CD4-positive, alpha-beta memory T cell (primary cell): ENCODE results near the gene ZSCAN2. TPM values are rescaled to one million over a fixed set of nuclear protein-coding genes. Genes with fewer than 3 reads are reported as not detected.

ENCODE experiments used
- CTCF ChIA-PET: fragments of 350-600 bp; sonication (Branson Sonifier 250); formaldehyde crosslinking; loops from one replicate; lab custom pipeline; 2021; ENCODE audit warnings: inconsistent platforms; ENCODE audit not compliant: partially characterized antibody; lab: Charles Lee
- POLR2A ChIA-PET: fragments of 350-600 bp; sonication (Branson Sonifier 250); formaldehyde crosslinking; loops from one replicate; lab custom pipeline; 2021; ENCODE audit not compliant: partially characterized antibody; lab: Charles Lee
- DNase-seq, 5 donors: peaks; one replicate each; pipeline versions ENCODE4 v3.0.0 to v3.0.0-alpha.2; 2020 to 2022; ENCODE audit warnings: mixed read lengths in 1 of 5
- H3K27ac ChIP-seq: one replicate; pipeline ENCODE4 v1.7.0; 2013; ENCODE audit warnings: low read depth, low read length
- H3K27me3 ChIP-seq: 2 replicates; pipeline ENCODE4 v1.7.0; 2013; ENCODE audit warnings: mild to moderate bottlenecking, low read length, moderate library complexity; ENCODE audit not compliant: insufficient read depth
- H3K36me3 ChIP-seq: 2 replicates; pipeline ENCODE4 v1.7.0; 2013; ENCODE audit warnings: mild to moderate bottlenecking, low read length, moderate library complexity; ENCODE audit not compliant: insufficient read depth
- H3K4me1 ChIP-seq: 2 replicates; pipeline ENCODE4 v1.7.0; 2013; ENCODE audit warnings: mild to moderate bottlenecking, low read length, moderate library complexity; ENCODE audit not compliant: insufficient read depth
- H3K4me3 ChIP-seq, 2 donors: one replicate each; pipeline ENCODE4 v1.7.0; 2013; ENCODE audit warnings: low read length in 2 of 2, mild to moderate bottlenecking in 1 of 2
- H3K9me3 ChIP-seq, 2 donors: one replicate each; pipeline ENCODE4 v1.7.0; 2013; ENCODE audit warnings: low read length in 2 of 2, control low read depth in 1 of 2; ENCODE audit not compliant: control insufficient read depth in 1 of 2
- H3K27ac Mint-ChIP-seq, 7 donors: one replicate each; pipeline ENCODE4 v1.8.0; 2020 to 2021; ENCODE audit warnings: mixed read lengths in 7 of 7, mild to moderate bottlenecking in 6 of 7, inconsistent platforms in 3 of 7, moderate library complexity in 3 of 7
- H3K27me3 Mint-ChIP-seq, 2 donors: one replicate each; pipeline ENCODE4 v1.8.0; 2020 to 2021; ENCODE audit warnings: mixed read lengths in 2 of 2
- H3K36me3 Mint-ChIP-seq, 2 donors: one replicate each; pipeline ENCODE4 v1.8.0; 2020 to 2021; ENCODE audit warnings: mixed read lengths in 2 of 2, inconsistent platforms in 1 of 2, mild to moderate bottlenecking in 1 of 2
- H3K4me1 Mint-ChIP-seq, 4 donors: one replicate each; pipeline ENCODE4 v1.8.0; 2020 to 2021; ENCODE audit warnings: mixed read lengths in 4 of 4, mild to moderate bottlenecking in 1 of 4
- H3K4me3 Mint-ChIP-seq, 8 donors: one replicate each; pipeline ENCODE4 v1.8.0; 2020 to 2021; ENCODE audit warnings: mixed read lengths in 8 of 8, mild to moderate bottlenecking in 7 of 8, moderate library complexity in 6 of 8, inconsistent platforms in 3 of 8
- H3K9me3 Mint-ChIP-seq, 8 donors: one replicate each; pipeline ENCODE4 v1.8.0; 2020 to 2021; ENCODE audit warnings: mixed read lengths in 8 of 8, mild to moderate bottlenecking in 5 of 8, inconsistent platforms in 3 of 8, moderate library complexity in 1 of 8
- intact Hi-C: fragments of 100-400 bp; cut with micrococcal nuclease; formaldehyde crosslinking; loops from one replicate; pipeline ENCODE4 v1.15.1; 2023
- polyA plus RNA-seq, 2 donors: library from polyadenylated mRNA; unstranded; fragments of 300-500 nt; fragmentation: Illumina TruSeq; gene quantifications; one replicate each; pipeline ENCODE4 v1.2.3, GENCODE V29; 2021
- total RNA-seq, 2 experiments: library from RNA; stranded (reverse); gene quantifications; one replicate each; pipeline ENCODE4 v1.2.3, GENCODE V29; 2021

ZSCAN2 gene
- total and polyA plus RNA-seq, 4 experiments from 2014 or later: 3.3 to 14.1 (median 7.9) TPM

DNA sequence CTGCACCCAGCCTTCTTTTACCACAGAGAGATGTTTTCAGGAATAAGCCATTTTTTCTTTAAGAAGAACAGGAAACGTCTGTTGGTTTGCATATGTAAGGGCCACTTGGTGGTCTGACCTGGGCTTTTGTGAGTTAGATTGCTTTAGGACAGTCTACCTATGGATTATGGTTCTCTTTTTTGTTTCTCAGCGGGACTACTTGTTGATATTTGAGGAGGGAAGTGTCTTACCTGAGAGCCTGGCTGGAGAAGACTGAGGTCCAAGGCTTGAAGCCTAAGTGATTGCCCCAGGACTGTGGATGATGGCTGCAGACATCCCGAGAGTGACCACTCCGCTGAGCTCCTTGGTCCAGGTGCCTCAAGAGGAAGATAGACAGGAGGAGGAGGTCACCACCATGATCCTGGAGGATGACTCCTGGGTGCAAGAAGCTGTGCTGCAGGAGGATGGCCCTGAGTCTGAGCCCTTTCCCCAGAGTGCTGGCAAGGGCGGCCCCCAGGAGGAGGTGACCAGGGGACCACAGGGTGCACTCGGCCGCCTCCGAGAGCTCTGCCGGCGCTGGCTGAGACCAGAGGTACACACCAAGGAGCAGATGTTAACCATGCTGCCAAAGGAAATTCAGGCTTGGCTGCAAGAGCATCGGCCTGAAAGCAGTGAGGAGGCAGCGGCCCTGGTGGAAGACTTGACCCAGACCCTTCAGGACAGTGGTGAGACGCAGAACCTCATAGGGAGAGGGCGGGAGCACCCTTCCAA, 3.0 kb downstream of the ZSCAN2 start:
- H3K4me1 ChIP-seq: peaks cover 37% of the 10 kb centered on the region
- Mint-ChIP-seq H3K4me1 (peaks cover 35 to 77% (median 49%) of the 10 kb centered on the region in 4 donors), H3K27me3 (no peaks in the 10 kb centered on the region), H3K27ac (peak overlapping the region in 4 of 7 donors; percentile 23 to 74 (median 58)), H3K36me3 (peaks cover 26 to 50% of the 10 kb centered on the region in 2 donors), H3K4me3 (peak overlapping the region in 7 of 8 donors; percentile 15 to 79 (median 64)), H3K9me3 (no peaks in the 10 kb centered on the region)
- no peaks in the 10 kb centered on the region for H3K36me3 ChIP-seq
- no peak for DNase-seq
- ChIA-PET POLR2A (no interaction called here), CTCF (interaction anchor here (1.1 to 1.5 kb wide), 2 partner anchors 17 to 52 kb away, joined by 3 to 4 read pairs; no protein-coding TSS in a partner anchor)
- H3K9me3 ChIP-seq: no peaks in the 10 kb centered on the region
- H3K27me3 ChIP-seq: no peaks in the 10 kb centered on the region
- intact Hi-C loops: no loop called here
- H3K4me3 ChIP-seq: no peak overlapping the region
- no peak overlapping the region for H3K27ac ChIP-seq

DNA sequence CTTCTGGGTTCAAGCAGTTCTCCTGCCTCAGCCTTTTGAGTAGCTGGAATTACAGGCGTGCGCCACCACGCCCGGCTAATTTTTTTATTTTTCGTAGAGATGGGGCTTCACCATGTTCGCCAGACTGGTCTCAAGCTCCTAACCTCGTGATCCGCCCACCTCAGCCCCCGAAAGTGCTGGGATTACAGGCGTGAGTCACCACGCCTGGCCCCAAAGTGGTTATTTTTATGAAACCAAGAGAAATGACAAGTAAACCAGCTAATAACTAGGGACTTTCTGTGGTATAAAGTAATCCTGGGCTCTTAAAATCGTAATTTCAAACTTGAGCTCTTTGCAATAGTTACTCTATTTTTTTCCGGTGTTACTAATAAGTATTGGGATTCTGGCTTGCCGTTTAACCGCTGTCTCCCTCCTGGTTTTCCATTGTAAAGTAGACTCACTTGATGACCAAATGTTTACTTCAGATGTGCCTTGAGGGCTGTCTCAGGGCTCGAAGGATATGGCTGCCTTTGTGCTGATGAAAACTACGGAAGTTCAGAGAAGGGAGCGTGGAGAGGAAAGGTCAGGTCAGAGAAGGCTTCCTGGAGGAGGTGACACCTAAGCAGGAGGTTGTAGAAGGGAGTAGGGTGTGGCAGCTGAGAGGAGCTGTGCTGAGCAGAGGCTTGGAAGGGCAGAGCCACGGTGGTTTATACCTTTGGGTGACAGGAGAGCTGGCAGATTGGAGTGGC, 4.2 kb downstream of the ZSCAN2 start:
- peak overlapping the region; percentile 23 to 80 (median 60) for H3K4me3 Mint-ChIP-seq
- H3K27ac Mint-ChIP-seq: peak overlapping the region; percentile 23 to 93 (median 72)
- CTCF ChIA-PET: interaction anchor here (0.7 to 1.6 kb wide), 7 partner anchors 16 to 952 kb away, joined by 3 to 5 read pairs (median 4); partner anchors contain the start of gene WDR73
- Histone ChIP-seq H3K4me3 (no peak overlapping the region), H3K9me3 (no peaks in the 10 kb centered on the region), H3K27me3 (no peaks in the 10 kb centered on the region), H3K27ac (peak overlapping the region; percentile 17), H3K4me1 (peaks cover 25% of the 10 kb centered on the region), H3K36me3 (no peaks in the 10 kb centered on the region)
- peaks cover 32 to 65% (median 40%) of the 10 kb centered on the region in 4 donors for H3K4me1 Mint-ChIP-seq
- POLR2A ChIA-PET: interaction anchor here (1.0 to 1.6 kb wide), 4 partner anchors 9 to 111 kb away, joined by 4 to 7 read pairs (median 4); partner anchors contain the start of gene SEC11A
- H3K9me3 Mint-ChIP-seq: no peaks in the 10 kb centered on the region
- peaks cover 35 to 60% of the 10 kb centered on the region in 2 donors for H3K36me3 Mint-ChIP-seq
- H3K27me3 Mint-ChIP-seq: no peaks in the 10 kb centered on the region
- peak in 1 of 5 donors; percentile 47 for DNase-seq
- intact Hi-C loops: loop anchor here (1.0 kb wide), 1 partner anchor 26 kb away; no protein-coding TSS in a partner anchor

DNA sequence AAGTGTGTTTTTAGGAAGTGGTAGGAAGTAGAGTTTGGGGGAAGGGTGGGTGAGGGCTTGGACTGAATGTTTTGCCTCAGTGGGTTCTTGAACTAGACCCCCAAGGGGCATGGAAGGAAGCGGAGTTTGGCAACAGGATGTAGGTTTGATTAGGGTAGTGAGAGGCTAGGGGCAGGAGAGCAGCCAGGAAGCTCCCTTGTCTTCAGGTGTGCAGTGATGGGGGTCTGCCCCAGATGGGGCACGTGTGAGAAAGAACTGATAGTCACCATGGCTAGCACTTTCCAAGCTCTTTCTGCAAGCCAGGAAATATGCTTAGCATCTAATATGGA, 4.7 kb downstream of the ZSCAN2 start:
- Histone ChIP-seq H3K27ac (peak overlapping the region; percentile 17), H3K27me3 (no peaks in the 10 kb centered on the region), H3K4me3 (no peak overlapping the region), H3K4me1 (peaks cover 25% of the 10 kb centered on the region), H3K36me3 (no peaks in the 10 kb centered on the region), H3K9me3 (no peaks in the 10 kb centered on the region)
- DNase-seq: no peak
- Mint-ChIP-seq H3K27ac (peak overlapping the region in 5 of 7 donors; percentile 23 to 88 (median 72)), H3K27me3 (no peaks in the 10 kb centered on the region), H3K9me3 (no peaks in the 10 kb centered on the region), H3K4me1 (peaks cover 31 to 61% (median 36%) of the 10 kb centered on the region in 4 donors), H3K36me3 (peaks cover 35 to 57% of the 10 kb centered on the region in 2 donors), H3K4me3 (peak overlapping the region in 7 of 8 donors; percentile 23 to 80 (median 61))
- ChIA-PET POLR2A (interaction anchor here (1.0 to 1.6 kb wide), 4 partner anchors 9 to 111 kb away, joined by 4 to 7 read pairs (median 4); partner anchors contain the start of gene SEC11A), CTCF (interaction anchor here (1.1 to 1.6 kb wide), 4 partner anchors 19 to 48 kb away, joined by 3 to 5 read pairs (median 4); partner anchors contain the start of gene WDR73)
- intact Hi-C loops: loop anchor here (1.0 kb wide), 1 partner anchor 26 kb away; no protein-coding TSS in a partner anchor

DNA sequence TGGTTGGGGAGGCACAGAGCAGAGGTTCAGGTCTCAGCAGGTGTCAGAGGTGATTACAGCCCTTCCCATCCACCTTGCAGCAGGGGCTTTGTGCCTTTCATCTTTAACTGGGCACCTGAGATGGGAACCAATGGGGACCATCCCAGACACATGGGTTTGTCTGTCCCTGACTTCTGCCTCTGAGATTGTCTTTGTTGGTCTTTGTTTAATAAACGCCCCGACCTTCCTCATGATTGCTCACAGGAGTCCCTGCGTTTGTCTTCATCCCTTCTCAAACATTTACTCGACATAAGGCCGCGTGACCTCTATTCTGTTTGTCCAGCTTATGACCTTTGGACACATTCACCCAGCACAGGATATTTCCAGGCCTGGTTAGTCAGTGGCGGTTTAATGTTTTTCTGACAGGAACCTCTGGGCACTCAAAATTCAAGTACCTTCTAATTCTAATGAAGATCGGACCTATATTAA, 5.9 kb downstream of the ZSCAN2 start:
- H3K9me3 ChIP-seq: no peaks in the 10 kb centered on the region
- ChIA-PET POLR2A (no interaction called here), CTCF (interaction anchor here (1.2 to 1.4 kb wide), 2 partner anchors 8 to 21 kb away, joined by 4 to 7 read pairs; no protein-coding TSS in a partner anchor)
- H3K36me3 ChIP-seq: no peaks in the 10 kb centered on the region
- no peak overlapping the region for H3K4me3 ChIP-seq
- no peak overlapping the region for H3K4me3 Mint-ChIP-seq
- intact Hi-C loops: no loop called here
- no peaks in the 10 kb centered on the region for H3K27me3 Mint-ChIP-seq
- H3K4me1 ChIP-seq: peaks cover 20% of the 10 kb centered on the region
- no peak overlapping the region for H3K27ac Mint-ChIP-seq
- H3K9me3 Mint-ChIP-seq: no peaks in the 10 kb centered on the region
- DNase-seq: no peak
- peaks cover 28 to 51% (median 34%) of the 10 kb centered on the region in 4 donors for H3K4me1 Mint-ChIP-seq
- no peaks in the 10 kb centered on the region for H3K27me3 ChIP-seq
- peaks cover 36 to 53% of the 10 kb centered on the region in 2 donors for H3K36me3 Mint-ChIP-seq
- no peak overlapping the region for H3K27ac ChIP-seq

DNA sequence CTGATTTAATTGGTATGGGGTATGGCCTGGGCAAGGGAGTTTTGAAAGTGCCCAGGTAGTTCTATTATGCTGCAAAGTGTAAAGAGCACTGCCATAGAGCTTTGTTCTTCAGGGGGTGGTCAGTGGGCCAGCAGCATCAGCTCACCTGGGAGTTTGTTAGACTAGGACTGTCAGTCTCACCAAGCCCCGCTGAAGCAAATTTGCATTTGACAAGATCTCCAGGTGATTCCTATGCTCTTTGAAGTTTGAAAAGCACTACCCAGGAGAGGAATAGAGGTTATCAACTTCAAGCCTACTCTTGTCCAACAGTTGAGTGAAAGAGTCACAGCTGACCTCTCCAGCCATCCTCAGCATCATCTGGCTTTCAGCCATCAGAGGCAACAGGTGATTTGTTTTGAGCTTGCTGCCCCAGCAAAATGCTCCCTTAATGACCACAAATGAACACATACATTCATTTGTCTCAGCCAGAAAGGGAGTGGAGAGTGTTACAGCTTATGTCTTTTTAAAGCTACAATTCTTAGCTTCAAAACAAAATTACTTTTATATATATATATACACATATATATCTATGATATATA, 8.0 kb downstream of the ZSCAN2 start:
- H3K27ac Mint-ChIP-seq: peak overlapping the region in 1 of 7 donors; percentile 27
- POLR2A ChIA-PET: interaction anchor here (1.9 kb wide), 1 partner anchor 22 kb away, joined by 4 read pairs; no protein-coding TSS in a partner anchor
- Histone ChIP-seq H3K27me3 (no peaks in the 10 kb centered on the region), H3K4me3 (no peak overlapping the region), H3K4me1 (peaks cover 19% of the 10 kb centered on the region), H3K36me3 (no peaks in the 10 kb centered on the region), H3K9me3 (no peaks in the 10 kb centered on the region), H3K27ac (no peak overlapping the region)
- no peaks in the 10 kb centered on the region for H3K27me3 Mint-ChIP-seq
- intact Hi-C loops: no loop called here
- peaks cover 40 to 55% of the 10 kb centered on the region in 2 donors for H3K36me3 Mint-ChIP-seq
- no peak for DNase-seq
- peaks cover 22 to 40% (median 23%) of the 10 kb centered on the region in 4 donors for H3K4me1 Mint-ChIP-seq
- CTCF ChIA-PET: interaction anchor here (1.4 to 1.6 kb wide), 2 partner anchors 15 to 22 kb away, joined by 3 to 4 read pairs; no protein-coding TSS in a partner anchor
- H3K9me3 Mint-ChIP-seq: no peaks in the 10 kb centered on the region
- H3K4me3 Mint-ChIP-seq: no peak overlapping the region

DNA sequence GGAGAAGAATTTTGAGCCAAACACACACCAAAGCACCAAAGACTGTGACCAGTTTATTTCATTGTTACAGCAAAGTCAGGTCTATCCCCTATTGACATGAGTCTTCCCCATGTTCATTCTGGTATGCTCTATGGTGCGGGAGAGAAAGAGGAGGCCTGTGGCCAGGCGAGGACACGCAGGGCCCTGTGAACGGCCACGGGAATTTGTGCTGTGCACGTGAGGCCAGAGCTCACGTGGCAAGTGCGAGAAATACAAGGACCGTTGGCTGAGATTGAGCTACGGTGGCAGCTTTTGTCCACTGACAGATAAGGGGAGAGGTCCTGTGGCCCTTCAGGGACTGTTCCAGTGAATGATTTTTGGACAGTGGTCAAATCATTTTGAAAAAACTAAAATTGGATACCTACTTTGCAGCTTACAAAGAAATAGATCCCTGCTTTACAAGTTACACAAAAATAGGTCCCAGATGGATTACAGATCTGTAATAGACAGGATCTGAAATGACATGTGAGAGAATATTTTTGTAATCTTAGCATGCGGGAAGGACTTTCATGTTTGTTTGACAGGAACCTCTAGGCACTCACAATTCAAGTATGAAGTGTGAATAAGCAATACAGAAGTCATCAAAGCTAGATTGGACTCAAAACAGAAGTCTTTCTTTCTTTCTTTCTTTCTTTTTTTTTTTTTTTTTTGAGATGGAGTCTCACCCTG, 9.2 kb downstream of the ZSCAN2 start:
- no peaks in the 10 kb centered on the region for H3K27me3 ChIP-seq
- CTCF ChIA-PET: interaction anchor here (1.4 to 1.6 kb wide), 2 partner anchors 16 to 21 kb away, joined by 3 to 4 read pairs; no protein-coding TSS in a partner anchor
- Mint-ChIP-seq H3K4me3 (no peak overlapping the region), H3K36me3 (peaks cover 34 to 49% of the 10 kb centered on the region in 2 donors), H3K4me1 (peaks cover 16 to 28% (median 18%) of the 10 kb centered on the region in 4 donors), H3K9me3 (no peaks in the 10 kb centered on the region), H3K27me3 (no peaks in the 10 kb centered on the region), H3K27ac (peak overlapping the region in 2 of 7 donors; percentile 2 to 28)
- H3K36me3 ChIP-seq: no peaks in the 10 kb centered on the region
- H3K9me3 ChIP-seq: no peaks in the 10 kb centered on the region
- H3K4me1 ChIP-seq: peaks cover 9% of the 10 kb centered on the region
- intact Hi-C loops: no loop called here
- H3K4me3 ChIP-seq: no peak overlapping the region
- no peak overlapping the region for H3K27ac ChIP-seq
- POLR2A ChIA-PET: no interaction called here
- no peak for DNase-seq
